ENCODE results near the gene JPT1.
"Not testable (repeated sequence)": the region's sequence is repeated elsewhere in the genome, so short reads cannot be mapped to it uniquely, and the experiment has no call there.

- TF ChIP-seq ZNF23 (tag by site-specific recombination; IDR thresholded peaks at IDR 0.05; ENCODE audit: borderline replicate concordance); ZNF112 (tag by site-specific recombination; IDR thresholded peaks at IDR 0.05); ZNF223 (tag by site-specific recombination; IDR thresholded peaks at IDR 0.05); CTCF (tag by site-specific recombination; IDR thresholded peaks at IDR 0.05); GLI2 (tag by site-specific recombination; IDR thresholded peaks at IDR 0.05; ENCODE audit: borderline replicate concordance, low read depth); ZBTB26 (tag by site-specific recombination; optimal IDR thresholded peaks at IDR 0.05); ZSCAN5A (tag by site-specific recombination; IDR thresholded peaks at IDR 0.05); ZNF76 (tag by site-specific recombination; IDR thresholded peaks at IDR 0.05; ENCODE audit: borderline replicate concordance, low read depth); MEIS1 (CRISPR knock-in tag; IDR thresholded peaks at IDR 0.05; ENCODE audit: borderline replicate concordance); ZNF274 (IDR thresholded peaks at IDR 0.05; ENCODE audit: low read length); ZNF274 (tag by site-specific recombination; IDR thresholded peaks at IDR 0.05; ENCODE audit: borderline replicate concordance): not testable (repeated sequence)
- TF ChIP-seq ZBTB17 (tag by site-specific recombination; IDR thresholded peaks at IDR 0.05) = peak; percentile 62
Measured at GRCh38 chr17:75132018-75133000, 22.0 kb downstream of the JPT1 start.

Data from HEK293 (cell line).